ENCODE data around the gene DCANP1.

The DCANP1 gene

DNA sequence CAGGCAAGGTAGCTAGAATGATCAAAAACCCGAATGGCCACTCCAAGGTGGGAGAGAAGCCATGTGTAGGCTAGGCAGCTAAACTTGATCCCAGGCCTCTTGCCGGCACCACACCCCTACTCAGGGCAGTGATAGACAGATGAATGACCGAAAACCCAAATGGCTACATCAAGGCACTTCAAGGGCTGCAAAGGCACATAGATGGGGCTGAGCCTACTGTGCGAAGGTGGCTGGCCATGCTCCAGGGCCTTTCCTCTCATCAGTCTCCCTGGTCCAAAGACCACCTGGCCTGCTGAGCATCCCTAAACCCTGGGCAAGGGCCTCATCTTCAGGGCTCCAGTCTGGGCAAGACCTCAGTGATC, 8.7 kb upstream of the DCANP1 start:
- DNase-seq = no peak

GRCh38 chr5:135454946-135455345, 7.8 kb upstream of the DCANP1 start:
- no peak for DNase-seq

- DNase-seq = no peak
Measured at GRCh38 chr5:135453613-135454012, 6.5 kb upstream of the DCANP1 start.

GRCh38 chr5:135452321-135453030, 5.3 kb upstream of the DCANP1 start, which contains the start of gene TIFAB:
Gene TIFAB (minus strand): TSS chr5:135452351. CDS start chr5:135449939, 2,412 bp downstream.
- peak; percentile 21 for DNase-seq

GRCh38 chr5:135451581-135452320, 4.6 kb upstream of the DCANP1 start:
- peak; percentile 11 for DNase-seq

- DNase-seq = no peak
Measured at GRCh38 chr5:135450952-135451351, 3.8 kb upstream of the DCANP1 start.

- DNase-seq = no peak
Measured at GRCh38 chr5:135450336-135450735, 3.2 kb upstream of the DCANP1 start.

DNA sequence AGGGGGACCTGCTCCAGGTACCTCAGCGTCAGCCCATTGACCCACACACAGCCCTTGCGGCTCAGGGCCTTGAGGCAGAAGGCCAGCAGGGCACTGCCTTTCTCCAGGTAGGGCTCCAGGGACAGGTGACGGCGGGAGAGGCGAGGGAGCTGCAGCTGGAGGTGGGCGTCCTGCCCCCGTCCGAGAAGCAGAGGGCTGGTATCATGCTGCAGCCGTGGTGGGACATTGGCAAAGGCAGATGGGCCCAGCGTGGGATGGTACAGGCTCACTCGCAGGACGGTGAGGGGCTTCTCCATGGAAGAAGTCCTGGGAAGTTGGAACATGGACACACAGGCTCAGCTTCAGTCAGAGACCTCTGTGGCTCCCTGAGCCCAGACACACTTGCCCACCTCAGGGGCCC, 2.5 kb upstream of the DCANP1 start:
- peak; percentile 5 for DNase-seq

DNA sequence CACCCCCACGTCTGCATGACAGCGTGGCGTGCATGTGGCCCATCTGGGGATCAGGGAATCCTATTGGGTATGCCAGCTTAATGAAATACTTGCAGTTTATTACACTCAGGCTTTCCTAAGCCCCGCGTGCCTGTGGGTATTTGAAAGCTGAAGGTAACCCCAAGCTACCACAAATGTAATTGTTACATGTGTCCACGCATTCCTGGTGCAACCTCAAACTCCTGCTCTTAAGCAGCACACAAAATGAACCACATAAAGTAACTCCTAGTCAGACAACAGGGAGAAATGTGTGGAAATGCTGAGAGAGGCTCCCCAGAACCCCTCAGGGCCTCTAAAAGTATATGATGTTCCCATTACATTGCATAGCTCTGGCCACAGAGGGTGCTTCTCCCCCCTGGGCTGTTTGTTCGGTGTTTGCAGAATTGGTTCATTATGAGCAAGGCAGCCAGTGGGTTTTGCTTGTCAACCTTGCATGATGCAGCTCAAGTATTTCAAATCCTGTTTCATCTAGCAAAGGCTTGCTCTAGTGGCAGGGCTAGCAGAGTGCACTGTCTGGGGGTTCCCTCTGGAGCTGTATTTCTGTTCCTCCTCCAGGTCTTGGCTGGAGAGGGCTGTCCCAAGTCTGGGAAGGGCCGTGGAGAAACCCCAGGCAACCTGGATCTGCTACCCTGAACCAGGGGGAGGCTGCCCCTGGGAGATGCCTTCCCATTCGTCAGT, 1.8 kb upstream of the DCANP1 start:
- DNase-seq = no peak

DNA sequence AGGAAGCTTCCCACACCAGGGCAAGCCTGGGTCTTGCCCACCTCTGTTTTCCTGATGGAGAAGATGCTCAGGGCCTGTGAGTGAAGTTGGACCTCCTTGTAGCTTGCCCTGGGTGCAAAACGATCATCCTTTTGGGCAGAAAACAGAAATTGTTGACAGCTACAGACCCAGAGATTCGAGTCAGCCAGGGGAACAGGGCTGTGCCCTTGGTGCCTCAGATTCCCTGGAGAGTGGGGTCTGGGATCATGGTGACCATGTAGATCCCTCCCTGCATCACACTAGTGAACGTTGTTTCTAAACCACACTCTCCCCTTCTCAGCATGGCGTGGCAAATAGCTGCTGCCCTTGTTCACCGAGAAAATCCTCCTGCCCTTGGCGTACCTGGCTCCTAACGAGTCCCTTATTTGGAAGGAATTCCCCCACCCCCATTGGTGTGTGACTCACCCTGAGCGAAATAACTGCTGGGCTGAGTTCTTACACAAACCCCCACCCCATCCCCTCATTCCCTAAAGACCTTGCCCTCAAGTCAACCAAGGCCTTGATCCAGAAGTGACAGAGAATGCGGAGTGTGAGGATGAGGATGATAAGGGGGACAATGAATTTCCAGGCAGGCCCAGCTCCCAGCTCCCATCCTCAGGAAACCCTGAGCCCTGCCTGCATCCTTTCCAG, 1.1 kb upstream of the DCANP1 start:
- peak; percentile 8 for DNase-seq

GRCh38 chr5:135446615-135447014, 533 bp downstream of the DCANP1 start:
- DNase-seq = peak; percentile 65

GRCh38 chr5:135446206-135446605, 942 bp downstream of the DCANP1 start:
- no peak for DNase-seq

DNA sequence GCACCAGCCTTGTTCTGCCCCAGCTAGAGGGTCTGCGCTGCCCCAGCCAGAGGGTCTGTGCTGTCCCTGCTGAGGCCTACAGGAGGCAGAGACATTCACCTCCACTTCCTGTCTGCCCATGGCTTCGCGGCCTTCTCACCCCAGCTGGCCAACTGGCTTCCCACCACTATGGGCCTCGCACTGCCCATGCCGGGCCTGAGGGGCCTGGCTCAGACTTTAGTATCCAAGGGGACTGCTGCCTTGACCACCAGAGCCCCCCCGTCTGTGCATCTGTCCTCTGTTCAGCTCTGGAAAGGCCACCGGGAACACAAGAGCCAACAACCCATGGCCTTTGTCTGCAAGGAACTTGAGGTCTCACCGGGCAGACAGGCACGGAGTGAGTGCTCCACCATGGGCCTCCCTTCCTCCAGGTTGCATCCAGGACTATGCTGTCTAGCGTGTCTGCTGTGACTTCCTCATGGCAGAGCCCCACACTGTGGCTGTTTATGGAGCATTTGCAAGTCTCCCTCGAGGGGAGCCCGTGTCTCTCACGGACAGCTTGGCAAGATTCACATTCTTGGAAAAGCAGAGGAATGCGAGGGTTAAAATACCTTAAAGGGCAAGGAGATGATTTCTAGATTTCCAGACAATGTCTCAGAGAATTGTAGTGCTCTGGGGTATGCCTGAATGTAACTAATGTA, 1.7 kb downstream of the DCANP1 start:
- peak; percentile 18 for DNase-seq

- peak; percentile 20 for DNase-seq
Measured at GRCh38 chr5:135444881-135445280, 2.3 kb downstream of the DCANP1 start.

DNA sequence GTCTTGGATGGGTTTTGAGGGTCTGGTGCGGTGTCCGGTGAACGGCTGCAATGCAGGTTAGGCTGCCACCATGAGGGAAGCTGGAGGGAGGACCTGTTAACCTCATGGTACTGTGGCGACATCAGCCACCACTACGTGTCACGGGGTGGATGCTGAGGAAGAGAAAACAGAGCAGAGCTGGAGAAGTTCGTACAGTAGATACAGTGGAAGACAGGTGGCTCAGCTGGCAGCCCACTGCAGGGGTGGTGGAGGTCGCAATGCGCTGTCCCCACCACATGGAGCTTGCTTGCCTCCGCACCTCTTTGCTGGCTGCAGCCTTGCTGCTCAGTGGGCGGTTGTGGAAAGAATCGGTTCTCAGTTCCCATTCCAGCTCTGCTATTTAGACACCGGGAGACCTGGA, 2.8 kb downstream of the DCANP1 start:
- DNase-seq = peak; percentile 21

DNA sequence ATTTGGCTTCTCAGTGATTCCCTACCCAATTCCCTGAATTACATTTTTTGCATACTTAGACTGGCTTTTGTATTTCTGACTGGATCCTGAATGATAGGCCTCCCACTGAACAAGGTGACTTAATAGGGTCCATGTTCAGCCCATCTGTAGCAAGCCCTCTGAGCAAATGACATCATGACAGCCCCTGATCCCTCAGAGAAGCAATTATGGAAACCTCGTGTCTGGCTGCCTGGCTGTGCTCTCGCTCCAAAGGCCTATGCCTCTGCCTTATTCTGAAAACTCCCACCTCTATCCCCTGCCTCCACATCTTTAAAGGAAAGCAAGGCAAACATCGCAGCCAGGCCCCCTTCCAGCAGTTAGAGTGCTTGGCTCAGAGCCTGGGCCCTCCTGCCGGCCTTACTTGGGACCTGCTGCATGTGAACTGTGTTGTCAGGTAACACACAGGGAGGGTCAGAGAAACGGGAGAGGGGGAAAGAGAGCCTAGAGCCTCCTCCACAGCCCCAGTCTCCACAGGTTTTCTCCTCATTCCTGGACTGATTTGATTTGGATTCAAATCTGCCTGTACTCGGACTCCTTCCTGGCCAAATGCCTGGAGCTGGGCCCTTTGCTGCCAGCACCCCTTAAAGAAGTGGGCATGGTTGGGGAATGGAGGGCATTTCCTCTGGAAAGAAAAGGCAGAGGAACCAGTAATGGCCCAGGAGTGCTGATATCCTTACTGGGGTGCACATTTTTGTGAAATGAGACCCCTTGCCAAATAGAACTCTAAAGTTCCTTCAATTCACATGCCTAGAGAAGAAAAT, 3.8 kb downstream of the DCANP1 start:
- DNase-seq = peak; percentile 57

DNA sequence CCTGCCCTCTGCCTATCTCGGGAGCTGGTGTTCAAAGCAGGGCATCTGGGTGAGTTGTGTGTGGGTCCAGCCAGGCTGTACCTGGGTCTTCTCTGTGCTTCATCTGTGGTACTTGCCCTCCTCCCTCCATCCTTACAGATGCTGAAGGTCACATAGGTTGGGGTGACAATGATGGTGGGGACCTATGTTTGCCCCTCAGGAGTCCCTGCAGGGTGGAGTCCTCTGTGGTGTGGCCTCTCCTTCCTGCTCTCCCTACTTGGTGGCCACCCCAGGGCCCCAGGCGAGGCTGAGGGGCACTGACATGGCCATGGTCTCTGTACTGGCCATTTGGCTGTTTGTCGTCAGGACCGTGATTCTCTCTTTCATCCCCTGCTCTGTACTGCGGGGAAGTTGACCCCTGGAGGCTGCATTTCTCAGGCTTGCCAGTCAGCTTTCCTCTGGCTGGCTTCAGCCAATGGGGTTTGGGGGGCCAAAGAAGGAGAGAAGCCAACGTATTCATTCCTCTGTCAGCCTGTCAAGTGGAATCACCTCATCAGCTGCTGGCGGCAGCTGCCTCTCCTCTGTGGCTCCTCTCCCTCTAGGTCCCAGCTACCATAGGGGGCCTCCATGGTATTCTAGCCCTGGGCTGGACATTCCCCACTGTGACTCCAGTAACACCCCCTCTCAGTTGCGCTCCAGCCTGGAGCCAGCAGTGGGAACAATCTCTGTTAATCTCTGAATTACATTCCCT, 4.6 kb downstream of the DCANP1 start:
- peak; percentile 44 for DNase-seq

DNA sequence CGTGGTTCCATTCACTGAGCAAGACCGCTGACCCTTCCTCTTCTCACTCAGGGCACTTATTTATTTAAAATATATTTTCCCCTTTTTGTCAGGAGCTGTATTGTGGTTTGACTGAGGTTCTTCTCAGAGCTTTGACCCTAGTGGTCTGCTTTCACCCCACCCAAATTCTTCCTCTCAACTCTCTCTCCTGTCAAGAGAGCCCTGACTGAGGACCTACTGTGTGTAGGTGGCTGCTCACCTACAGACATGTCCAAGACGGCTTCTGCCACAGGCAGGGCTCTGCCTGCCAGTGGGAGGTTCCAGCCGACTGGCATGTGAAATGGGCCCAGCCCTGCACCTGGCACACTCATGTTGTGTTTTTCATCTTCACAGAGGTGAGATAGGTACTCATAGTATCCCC, 5.2 kb downstream of the DCANP1 start:
- peak; percentile 11 for DNase-seq

- DNase-seq = peak; percentile 78
Measured at GRCh38 chr5:135441350-135441831, 5.8 kb downstream of the DCANP1 start.

GRCh38 chr5:135440916-135441315, 6.2 kb downstream of the DCANP1 start:
- DNase-seq = peak; percentile 49

Measured in femur (tissue), 1 donor.